ENCODE data around the gene UBQLNL. TPM values are rescaled to one million over a fixed set of nuclear protein-coding genes. Genes with fewer than 3 reads are reported as not detected.

The UBQLNL gene
- total RNA-seq, 1 experiment from 2014 or later = 0.72 TPM

DNA sequence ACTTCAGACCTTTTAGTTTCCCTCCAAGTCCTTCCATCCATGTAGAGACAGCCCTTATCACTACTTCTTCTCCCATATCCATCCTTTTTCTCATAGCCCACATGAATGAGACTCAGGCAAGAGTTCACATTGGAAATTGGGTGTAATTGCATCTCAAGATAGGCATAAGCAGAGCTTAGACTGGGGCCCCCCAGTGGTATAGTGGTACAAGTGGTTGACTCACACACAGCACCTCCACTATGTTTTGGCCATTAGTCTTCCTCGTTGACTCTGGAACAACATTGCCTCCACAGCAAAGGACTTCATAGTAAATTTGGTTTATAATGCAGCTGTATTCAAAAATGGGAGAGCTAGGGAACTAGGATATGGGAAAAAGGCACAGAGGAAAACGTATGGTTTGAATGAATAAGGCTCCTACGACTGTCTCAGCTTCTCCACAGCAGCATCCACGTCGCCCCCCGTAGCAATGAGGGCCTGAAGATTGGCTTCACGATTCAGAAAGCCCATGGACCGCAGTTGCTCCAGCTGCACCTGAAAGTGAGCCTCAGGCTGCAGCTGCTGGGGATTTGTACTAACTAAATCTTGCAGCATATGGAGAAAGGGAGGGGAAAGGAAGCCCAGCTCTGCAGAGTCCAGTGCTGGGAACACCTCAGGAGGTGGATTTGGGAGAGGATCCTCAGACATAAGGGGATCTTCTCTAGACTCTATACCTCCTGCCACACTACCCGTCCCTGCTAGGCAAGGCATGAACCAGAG is 9.1 kb downstream of the UBQLNL start:
- ChIA-PET POLR2A (no interaction called here), CTCF (interaction anchor here (0.5 kb wide), 1 partner anchor 311 kb away, joined by 3 read pairs; no protein-coding TSS in a partner anchor)
- Histone ChIP-seq H3K27me3 (ENCODE audit: control insufficient read depth, insufficient read depth, low read length) (peaks cover 3% of the 10 kb centered on the region; the same call in 1 of the 2 replicates), H3K4me3 (ENCODE audit: low read depth in 2 of 2, low read length in 2 of 2) (no peak overlapping the region), H3K27ac (ENCODE audit: low read length) (no peak overlapping the region), H3K9me3 (ENCODE audit: control insufficient read depth, insufficient read depth, low read depth, low read length) (no peaks in the 10 kb centered on the region), H3K36me3 (ENCODE audit: control insufficient read depth, insufficient read depth, low read length) (no peaks in the 10 kb centered on the region; the same call in 1 of the 2 replicates), H3K4me1 (ENCODE audit: control insufficient read depth, insufficient read depth, low read length) (no peaks in the 10 kb centered on the region)
- intact Hi-C loops (cut with micrococcal nuclease; ENCODE audit: unreplicated experiment) (no loop called here), in situ Hi-C loops (cut with HindIII; ENCODE audit: low pct_unique_long_range_greater_than_20kb, low sequenced_read_pairs) (no loop called here)
- BruUV-seq (replicated peaks) = no TSS peak
- no peak for DNase-seq (ENCODE audit: low read depth, low spot score)
- no peak for ATAC-seq
- TF ChIP-seq POLR2AphosphoS5 (IDR thresholded peaks at IDR 0.05; ENCODE audit: low read depth, low read length) (no peak), TCF7L2 (IDR thresholded peaks at IDR 0.05; ENCODE audit: low read depth, low read length) (no peak)
- TF ChIP-seq, protein P1, sequence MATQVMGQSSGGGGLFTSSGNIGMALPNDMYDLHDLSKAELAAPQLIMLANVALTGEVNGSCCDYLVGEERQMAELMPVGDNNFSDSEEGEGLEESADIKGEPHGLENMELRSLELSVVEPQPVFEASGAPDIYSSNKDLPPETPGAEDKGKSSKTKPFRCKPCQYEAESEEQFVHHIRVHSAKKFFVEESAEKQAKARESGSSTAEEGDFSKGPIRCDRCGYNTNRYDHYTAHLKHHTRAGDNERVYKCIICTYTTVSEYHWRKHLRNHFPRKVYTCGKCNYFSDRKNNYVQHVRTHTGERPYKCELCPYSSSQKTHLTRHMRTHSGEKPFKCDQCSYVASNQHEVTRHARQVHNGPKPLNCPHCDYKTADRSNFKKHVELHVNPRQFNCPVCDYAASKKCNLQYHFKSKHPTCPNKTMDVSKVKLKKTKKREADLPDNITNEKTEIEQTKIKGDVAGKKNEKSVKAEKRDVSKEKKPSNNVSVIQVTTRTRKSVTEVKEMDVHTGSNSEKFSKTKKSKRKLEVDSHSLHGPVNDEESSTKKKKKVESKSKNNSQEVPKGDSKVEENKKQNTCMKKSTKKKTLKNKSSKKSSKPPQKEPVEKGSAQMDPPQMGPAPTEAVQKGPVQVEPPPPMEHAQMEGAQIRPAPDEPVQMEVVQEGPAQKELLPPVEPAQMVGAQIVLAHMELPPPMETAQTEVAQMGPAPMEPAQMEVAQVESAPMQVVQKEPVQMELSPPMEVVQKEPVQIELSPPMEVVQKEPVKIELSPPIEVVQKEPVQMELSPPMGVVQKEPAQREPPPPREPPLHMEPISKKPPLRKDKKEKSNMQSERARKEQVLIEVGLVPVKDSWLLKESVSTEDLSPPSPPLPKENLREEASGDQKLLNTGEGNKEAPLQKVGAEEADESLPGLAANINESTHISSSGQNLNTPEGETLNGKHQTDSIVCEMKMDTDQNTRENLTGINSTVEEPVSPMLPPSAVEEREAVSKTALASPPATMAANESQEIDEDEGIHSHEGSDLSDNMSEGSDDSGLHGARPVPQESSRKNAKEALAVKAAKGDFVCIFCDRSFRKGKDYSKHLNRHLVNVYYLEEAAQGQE (IDR thresholded peaks at IDR 0.05; ENCODE audit: insufficient read depth in 1 of 2, low read depth in 2 of 2, low read length in 1 of 2) = no peak
- TF ChIP-seq, protein P2, sequence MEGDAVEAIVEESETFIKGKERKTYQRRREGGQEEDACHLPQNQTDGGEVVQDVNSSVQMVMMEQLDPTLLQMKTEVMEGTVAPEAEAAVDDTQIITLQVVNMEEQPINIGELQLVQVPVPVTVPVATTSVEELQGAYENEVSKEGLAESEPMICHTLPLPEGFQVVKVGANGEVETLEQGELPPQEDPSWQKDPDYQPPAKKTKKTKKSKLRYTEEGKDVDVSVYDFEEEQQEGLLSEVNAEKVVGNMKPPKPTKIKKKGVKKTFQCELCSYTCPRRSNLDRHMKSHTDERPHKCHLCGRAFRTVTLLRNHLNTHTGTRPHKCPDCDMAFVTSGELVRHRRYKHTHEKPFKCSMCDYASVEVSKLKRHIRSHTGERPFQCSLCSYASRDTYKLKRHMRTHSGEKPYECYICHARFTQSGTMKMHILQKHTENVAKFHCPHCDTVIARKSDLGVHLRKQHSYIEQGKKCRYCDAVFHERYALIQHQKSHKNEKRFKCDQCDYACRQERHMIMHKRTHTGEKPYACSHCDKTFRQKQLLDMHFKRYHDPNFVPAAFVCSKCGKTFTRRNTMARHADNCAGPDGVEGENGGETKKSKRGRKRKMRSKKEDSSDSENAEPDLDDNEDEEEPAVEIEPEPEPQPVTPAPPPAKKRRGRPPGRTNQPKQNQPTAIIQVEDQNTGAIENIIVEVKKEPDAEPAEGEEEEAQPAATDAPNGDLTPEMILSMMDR (IDR thresholded peaks at IDR 0.05) = no peak; the same call in 1 of the 2 replicates

DNA sequence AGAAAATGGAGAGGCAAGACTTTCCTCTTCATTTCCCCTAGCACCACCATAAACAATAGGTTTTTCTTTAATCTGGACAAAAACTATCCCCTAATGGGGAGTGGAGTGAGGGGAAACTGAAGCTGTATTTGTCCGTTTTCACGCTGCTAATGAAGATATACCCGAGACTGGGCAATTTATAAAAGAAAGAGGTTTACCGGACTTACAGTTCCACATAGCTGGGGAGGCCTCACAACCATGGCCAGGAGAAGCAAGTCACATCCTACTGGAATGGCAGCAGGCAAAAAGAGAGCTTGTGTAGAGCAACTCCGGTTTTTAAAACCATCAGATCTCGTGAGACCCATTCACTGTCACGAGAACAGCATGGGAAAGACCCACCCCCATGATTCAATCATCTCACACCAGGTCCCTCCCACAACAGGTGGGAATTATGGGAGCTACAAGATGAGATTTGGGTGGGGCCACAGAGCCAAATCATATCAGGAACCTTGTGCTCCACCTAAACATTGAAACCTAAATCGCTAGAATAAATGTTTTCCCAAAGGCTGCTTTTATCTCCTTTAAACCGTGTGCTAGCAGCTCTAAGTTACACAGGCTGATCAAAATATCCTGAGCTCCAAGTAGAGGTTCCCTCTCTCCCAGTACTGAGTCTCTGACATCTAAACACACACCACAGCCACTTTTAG is 11.0 kb downstream of the UBQLNL start:
- ATAC-seq (no peak), DNase-seq (ENCODE audit: low read depth, low spot score) (no peak)
- ChIA-PET CTCF (no interaction called here), POLR2A (no interaction called here)
- TF ChIP-seq, protein P1 (IDR thresholded peaks at IDR 0.05; ENCODE audit: insufficient read depth in 1 of 2, low read depth in 2 of 2, low read length in 1 of 2) = no peak
- no peak for TF ChIP-seq POLR2AphosphoS5 (IDR thresholded peaks at IDR 0.05; ENCODE audit: low read depth, low read length)
- TF ChIP-seq, protein P2 (IDR thresholded peaks at IDR 0.05) = no peak
- TF ChIP-seq SIN3A (IDR thresholded peaks at IDR 0.05; ENCODE audit: borderline replicate concordance, insufficient read depth, low read depth, low read length) = no peak
- no peak for TF ChIP-seq TCF7L2 (IDR thresholded peaks at IDR 0.05; ENCODE audit: low read depth, low read length)
- in situ Hi-C loops (cut with HindIII; ENCODE audit: low pct_unique_long_range_greater_than_20kb, low sequenced_read_pairs) = no loop called here
- no peaks in the 10 kb centered on the region for H3K9me3 ChIP-seq (ENCODE audit: control insufficient read depth, insufficient read depth, low read depth, low read length)
- no peaks in the 10 kb centered on the region for H3K4me1 ChIP-seq (ENCODE audit: control insufficient read depth, insufficient read depth, low read length)
- BruUV-seq (replicated peaks) = no TSS peak
- no peaks in the 10 kb centered on the region; the same call in 1 of the 2 replicates for H3K36me3 ChIP-seq (ENCODE audit: control insufficient read depth, insufficient read depth, low read length)
- H3K27me3 ChIP-seq (ENCODE audit: control insufficient read depth, insufficient read depth, low read length) = 0 out of 2 replicates have a peak, but pooled peaks cover 2% of the 10 kb centered on the region
- H3K27ac ChIP-seq (ENCODE audit: low read length) = no peak overlapping the region
- H3K4me3 ChIP-seq (ENCODE audit: low read depth in 2 of 2, low read length in 2 of 2) = no peak overlapping the region
- intact Hi-C loops (cut with micrococcal nuclease; ENCODE audit: unreplicated experiment) = no loop called here

Data from Panc1 (cell line).